GF-D8 (cell line): ENCODE results near the gene THEMIS2.
"Not testable (repeated sequence)": the region's sequence is repeated elsewhere in the genome, so short reads cannot be mapped to it uniquely, and the experiment has no call there.

ENCODE experiments used
- DNase-seq: peaks from one replicate; lab custom pipeline; 2025; lab: John Stamatoyannopoulos, UW

Gene THEMIS2

DNA sequence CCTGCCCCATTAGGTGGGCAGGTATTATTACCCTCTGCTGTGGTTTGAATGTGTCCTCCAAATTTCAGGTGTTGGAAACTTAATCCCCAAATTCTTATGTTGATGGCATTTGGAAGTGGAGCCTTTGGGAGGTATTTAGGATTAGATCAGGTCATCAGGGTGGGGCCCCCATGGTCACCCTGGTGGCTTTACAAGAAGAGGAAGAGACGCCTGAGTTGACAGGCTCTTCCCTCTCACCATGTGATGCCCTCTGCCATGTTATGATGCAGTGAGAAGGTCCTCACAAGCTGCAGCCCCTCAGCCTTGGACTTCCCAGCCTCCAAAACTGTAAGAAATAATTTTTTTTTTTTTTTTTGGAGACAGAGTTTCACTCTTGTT lies 8.8 kb upstream of the THEMIS2 start:
- DNase-seq = no peak

DNA sequence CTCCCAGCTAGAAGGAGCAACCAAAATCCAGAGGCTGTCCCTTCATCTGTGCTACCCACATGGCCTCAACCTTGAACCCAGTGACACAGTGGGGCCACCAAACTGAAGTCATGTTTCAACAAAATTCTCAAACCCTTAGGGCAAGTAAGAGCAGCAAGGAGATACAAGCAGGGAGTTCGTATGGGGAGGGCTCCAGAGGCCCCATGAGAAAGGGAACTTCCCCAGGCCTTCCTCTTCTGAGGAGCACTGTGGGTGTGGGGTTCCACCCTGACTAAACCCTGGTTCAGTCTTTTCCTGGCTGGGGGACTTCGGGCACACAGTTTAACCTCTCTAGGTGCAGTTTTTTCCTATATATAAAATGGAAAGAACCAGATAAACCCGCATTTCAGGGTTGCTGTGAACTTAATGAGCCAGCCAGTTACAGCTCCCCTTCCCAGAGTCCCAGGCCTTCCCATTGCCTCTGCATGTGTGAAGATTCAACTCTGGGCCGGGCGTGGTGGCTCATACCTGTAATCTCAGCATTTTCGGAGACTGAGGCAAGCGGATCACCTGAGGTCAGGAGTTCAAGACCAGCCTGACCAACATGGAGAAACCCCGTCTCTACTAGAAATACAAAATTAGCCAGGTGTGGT lies 8.0 kb upstream of the THEMIS2 start:
- peak; percentile 47 for DNase-seq

DNA sequence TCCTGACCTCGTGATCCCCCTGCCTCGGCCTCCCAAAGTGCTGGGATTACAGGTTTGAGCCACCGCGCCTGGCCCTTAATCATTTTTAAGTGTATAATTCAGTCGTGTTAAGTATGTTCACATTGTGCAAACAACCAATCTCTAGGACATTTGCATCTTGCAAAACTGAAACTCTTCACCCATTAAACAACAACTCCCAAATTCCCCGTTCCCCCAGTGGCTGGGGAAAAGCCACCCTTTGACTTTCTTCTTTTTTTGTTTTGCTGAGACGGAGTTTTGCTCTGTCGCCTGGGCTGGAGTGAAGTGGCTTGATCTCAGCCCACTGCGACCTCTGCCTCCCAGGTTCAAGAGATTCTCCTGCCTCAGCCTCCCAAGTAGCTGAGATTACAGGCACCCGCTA lies 6.5 kb upstream of the THEMIS2 start:
- DNase-seq = no peak

DNA sequence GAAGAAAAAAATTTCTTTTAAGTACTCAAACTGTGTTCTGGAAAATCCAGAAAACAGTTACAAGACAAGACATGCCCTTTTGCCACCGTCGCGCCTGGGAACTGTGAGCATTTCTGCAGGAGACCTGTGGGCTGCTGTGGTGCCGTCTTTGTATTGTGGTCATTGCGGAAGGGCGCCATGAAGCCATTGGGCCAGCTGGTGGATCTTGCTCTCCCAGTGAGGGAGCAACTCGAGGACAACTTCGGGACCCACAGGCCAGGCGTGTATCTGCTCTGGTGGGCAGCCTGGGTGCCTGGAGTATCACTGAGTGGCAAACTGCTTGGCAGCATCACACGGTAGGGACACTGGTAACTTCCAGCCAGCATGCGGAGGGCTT lies 3.8 kb upstream of the THEMIS2 start:
- DNase-seq = no peak

DNA sequence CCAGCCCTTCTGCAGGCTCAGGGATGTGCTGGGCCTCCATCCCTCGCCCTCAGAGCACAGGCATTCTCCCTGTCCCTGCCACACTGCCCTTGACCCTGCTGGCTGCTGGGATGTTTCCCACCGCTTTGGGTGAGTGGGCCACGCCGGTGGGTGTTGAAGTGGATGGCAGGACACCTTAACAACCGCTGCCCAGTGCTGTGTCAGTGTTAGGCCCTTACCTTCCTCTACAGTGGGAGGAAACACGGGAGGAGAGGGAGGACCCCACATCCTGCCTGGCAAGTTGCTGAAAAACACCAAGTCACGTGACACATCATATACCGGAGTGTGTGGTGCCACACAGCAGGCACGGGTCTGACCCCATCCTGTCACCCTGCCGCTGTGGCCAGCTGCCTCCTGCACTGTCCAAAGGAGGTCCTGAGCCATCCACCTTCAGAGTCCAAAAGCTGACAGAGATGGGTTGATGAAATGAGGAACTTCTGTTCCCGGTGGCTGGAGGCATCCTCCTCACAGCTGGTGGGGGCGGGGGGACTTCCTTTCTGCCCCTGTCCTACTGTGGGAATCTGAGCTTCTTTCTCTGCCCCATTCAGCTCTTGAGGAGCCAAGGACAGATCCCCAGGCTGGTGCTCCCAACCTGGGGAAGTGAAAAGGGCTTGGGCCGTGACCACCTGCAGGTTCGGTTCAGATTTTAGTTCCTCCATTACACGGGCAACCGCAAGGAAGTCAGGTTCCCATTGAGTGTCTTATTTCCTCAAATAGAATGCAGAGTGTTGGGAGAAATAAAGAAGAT lies 3.2 kb upstream of the THEMIS2 start:
- DNase-seq = peak; percentile 71

DNA sequence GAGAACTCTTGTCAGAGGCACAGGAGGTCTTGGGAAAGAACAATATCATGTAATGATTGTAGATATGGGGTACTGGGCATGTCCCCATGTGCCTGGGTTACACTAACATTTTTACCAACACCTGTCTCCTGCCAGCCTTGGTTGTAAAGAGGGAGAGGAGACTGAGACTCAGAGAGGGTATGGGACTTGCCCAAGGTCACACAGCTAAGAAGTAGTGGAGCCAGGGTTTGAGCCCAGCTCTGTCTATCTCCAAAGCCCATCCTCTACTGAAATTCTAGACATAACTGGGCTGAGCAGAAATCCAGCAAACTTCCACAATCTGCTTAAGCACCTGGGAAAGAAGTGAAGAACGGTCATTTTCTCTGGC lies 2.6 kb upstream of the THEMIS2 start:
- DNase-seq = no peak

DNA sequence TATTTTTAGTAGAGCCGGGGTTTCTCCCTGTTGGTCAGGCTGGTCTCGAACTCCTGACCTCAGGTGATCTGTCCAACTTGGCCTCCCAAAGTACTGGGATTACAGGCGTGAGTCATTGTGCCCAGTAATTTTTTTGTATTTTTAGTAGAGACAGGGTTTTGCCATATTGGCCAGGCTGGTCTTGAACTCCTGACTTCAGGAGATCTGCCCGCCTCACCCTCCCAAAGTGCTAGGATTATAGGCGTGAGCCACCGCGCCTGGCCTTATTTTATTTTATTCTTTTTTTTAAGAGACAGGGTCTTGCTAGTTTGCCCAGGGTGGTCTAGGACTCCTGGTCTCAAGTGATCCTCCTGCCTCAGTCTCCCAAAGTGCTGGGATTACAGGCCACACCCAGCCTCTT lies 1.3 kb upstream of the THEMIS2 start:
- DNase-seq = not testable (repeated sequence)

DNA sequence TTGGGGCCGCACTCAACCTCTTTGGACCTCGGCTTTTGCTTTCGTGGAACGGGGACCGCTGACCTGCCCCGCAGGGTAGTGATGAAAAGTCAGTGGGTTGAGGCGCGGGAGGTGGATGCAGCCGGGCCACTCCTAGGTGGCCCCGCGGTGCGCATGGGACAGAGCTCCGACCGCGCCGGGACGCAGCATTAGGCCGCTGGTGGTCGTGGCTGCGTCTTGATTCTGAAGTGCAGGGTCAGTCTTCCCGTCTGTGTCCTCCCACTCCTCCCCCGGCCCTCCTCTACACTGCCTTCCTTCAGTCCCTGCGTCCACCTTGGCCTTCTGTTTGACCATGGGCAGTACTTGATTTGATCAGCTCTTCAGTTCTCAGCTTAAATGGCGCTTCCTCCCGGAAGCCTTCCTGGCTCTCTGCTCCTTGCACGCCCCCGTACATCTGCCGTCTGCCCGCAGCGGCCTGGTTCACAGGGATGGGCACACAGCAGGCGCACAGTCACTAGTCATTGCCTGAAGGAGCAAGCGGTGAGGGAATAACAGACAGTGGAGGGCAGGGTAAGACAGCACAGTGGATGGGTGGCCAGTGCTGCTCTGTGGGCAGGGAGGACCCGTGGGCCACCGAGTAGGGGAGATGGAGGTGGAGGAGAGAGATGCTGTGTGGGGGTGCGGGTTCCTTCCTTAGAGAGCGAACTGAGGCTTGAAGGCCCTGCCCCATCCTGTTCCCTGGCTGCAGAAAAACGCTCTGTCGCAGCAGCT lies 633 bp downstream of the THEMIS2 start:
- DNase-seq = no peak

DNA sequence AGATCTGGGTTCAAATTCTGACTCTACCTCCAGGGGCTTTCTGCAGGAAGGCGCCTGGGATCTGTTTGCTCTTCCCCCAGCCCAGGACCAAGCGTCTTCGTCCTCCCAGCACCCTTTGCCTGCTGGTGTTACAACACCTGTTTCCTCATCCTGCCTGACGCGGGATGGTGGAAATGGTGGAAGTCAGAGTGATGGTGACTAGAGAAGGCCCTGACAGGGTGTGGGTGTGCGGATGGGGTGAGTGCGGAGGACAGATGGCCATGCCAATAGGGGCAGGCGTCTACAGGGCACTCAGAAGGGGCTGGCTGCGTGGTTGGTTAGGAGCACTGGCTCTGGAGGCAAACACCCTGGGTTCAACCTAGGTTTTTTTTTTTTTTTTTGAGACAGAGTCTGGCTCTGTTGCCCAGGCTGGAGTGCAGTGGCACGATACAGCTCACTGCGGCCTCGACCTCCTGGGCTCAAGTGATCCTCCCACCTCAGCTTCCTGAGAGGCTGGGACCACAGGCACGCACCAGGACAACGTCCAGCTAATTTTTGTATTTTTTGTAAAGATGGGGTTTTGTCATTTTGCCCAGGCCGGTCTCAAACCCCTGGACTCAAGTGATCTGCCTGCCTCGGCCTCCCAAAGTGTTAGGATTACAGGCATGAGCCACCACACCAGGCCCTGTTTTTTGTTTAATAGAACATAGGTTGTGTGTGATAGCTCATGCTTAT lies 1.5 kb downstream of the THEMIS2 start:
- peak; percentile 45 for DNase-seq

DNA sequence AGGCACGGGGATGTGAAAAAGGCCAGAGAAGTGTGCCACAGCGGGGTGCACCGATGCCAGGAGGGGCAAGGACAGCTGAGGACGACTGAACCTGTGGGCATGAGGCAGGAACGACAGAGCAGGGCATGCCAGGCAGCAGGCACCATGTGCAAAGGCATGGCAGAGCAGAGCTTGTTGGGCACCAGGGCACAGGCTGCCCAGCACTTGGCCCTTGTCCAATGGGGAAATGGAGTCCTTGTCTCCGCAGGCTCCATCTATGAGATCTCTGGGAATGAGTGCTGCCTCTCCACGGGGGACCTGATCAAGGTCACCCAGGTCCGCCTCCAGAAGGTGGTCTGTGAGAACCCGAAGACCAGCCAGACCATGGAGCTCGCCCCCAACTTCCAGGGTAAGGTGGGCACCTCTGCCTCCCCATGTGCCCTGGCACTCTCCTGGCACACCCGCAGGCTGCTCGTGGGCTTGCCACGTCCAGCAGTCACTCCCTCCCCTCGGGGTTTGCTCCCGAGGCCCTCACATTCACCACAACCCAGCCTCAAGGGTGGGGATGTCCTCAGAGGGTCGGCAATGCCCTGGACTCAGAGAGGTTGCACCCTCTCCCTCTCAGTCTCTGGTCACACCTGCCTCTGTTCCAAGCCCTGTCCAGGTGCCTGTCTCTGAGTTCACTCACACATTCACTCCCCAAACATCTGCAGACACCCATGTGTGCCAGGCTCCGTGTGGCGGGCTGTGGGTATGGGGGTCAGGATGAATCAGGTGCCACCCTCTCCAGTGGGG lies 4.2 kb downstream of the THEMIS2 start:
- DNase-seq = no peak

DNA sequence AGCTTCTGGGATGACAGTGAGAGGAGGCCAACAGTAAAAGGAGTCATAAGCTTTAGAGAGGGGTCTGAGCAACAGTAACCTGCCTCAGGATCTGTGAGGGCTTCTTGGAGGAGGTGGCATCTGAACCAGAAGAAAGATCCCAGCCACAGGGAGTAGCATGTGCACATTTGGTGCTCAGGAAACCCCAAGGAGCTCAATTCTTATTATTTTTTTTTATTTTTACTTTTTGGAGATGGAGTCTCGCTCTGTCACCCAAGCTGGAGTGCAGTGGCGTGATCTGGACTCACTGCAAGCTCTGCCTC lies 4.7 kb downstream of the THEMIS2 start:
- DNase-seq = no peak

DNA sequence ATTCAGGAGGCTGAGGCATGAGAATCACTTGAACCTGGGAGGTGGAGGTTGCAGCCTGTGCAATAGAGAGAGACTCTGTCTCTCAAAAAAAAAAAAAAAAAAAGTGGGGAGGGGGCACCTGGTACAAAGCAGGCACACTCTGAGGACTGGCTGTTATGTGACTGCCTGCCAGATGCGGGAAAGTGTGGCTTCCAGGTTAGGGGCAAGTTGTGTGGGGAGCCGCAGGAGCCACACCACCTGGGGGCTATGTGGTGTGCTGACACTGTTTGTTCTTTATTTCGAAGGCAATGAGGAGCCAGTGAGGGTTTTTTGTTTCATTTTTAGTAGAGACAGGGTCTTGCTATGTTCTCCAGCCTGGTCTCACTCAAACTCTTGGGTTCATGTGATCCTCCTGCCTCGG lies 5.7 kb downstream of the THEMIS2 start:
- DNase-seq = no peak

DNA sequence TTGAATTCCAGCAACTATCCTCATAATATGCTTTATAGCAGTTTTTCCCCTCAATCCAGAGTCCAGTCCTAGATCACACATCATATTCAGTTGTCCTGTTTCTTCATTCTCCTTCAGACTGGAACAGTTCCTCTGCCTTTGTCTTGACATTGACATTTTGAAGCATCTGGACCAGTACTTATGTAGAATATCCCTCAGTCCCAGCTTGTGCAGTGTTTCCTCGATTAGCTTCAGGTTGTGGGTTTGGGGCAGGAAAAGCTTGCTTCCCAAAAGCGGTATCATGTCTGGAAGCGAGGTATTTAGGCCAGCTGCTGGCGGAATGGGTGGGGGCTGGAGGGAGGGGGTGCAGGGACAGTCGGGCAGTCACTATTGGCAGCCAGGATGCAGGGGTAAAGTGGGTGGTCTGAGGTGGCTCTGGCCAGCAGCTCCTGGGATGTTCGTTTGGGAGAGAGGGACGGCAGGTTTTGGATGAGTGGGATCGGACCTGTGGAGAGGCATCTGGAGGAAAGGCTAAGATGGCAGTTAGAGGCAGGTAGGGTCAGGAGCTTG lies 6.5 kb downstream of the THEMIS2 start:
- DNase-seq = no peak

DNA sequence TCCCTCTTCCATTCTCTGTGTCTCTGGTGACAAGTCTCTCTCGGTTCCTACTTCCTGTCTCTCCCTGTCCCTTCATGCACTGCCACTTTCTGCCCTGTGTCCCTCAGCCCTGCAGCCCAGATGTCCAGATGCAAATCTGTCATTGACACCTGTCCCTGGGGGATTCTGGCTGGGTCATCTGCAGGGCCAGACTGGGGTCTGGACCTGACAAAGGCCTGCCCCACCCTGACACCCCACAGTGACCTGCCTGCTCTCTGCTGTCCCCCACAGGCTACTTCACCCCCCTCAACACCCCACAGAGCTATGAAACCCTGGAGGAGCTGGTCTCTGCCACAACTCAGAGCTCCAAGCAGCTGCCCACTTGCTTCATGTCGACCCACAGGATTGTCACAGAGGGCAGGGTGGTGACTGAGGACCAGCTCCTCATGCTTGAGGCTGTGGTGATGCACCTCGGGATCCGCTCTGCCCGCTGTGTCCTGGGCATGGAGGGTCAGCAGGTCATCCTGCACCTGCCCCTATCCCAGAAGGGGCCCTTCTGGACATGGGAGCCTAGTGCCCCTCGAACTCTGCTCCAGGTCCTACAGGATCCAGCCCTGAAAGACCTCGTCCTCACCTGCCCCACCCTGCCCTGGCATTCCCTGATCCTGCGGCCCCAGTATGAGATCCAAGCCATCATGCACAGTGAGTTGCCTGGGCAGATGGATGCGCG lies 7.2 kb downstream of the THEMIS2 start:
- DNase-seq = no peak

DNA sequence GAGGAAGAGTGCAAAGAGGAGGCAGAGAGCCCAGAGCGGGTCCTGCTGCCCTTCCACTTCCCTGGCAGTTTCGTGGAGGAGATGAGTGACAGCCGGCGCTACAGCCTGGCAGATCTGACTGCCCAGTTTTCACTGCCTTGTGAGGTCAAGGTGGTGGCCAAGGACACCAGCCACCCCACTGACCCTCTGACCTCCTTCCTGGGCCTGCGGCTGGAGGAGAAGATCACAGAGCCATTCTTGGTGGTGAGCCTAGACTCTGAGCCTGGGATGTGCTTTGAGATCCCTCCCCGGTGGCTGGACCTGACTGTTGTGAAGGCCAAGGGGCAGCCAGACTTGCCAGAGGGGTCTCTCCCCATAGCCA lies 10.2 kb downstream of the THEMIS2 start:
- DNase-seq = no peak

DNA sequence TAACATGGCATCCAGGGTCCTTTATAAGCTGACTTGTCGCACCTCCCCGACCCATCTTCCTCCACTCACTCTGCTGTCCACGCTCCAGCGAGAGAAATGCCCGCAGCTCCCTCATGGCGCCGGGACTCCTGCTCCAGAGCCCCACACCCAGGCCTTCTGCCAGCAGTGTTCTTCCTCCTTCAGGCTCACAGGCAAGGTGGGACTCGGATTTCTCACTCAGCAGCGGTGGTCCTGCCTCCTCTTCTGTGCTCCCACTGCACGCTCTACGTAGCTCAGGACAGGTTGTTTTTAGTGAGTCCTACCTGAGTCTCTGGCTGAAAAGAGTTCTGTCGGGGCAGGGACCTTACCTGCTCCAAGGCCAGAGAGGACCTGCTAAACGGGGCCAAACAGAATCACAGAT lies 11.2 kb downstream of the THEMIS2 start:
- no peak for DNase-seq

DNA sequence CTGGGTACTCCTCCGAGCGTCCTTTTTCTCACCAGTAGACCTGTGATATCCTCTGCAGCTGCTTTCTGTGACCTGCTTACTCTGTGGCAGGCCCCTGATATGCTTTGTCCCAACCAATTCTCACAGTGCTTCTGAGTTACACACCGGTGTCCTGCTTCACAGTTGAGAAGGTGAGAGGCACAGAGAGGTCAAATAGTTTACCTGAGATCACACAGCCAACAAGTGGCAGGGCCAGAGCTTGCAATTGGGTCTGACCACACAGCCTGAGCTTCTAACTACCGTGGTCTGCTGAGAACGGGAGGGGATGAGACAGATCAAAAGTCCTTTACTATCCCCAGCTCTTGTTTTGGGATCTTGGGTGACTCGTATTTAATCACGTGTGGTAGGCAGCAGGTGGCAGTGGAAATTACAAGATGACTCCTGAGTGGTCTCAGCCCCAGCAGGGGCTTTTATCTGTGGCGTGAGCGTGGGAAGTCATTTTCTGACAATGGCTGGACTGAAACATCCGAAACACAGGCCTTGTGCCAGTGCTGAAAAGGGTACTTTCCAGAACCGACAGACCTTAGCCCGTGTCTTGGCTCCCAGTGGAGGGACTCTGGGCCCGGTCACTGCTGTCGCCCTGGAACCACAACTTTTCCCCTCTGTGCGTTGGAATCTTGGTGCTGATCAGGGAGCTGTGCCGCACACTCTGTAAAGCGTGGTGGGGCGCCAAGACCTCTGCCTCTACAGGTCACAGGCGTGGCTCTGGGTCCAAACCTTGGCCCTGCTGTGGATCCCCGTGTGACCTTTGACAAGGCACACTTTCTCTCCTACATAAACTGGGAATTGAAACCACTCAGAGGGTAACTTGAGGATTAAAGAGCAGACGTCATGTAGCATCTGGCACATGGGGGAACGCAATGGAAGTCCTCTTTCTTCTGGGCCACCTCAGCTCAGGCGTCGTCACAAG lies 11.9 kb downstream of the THEMIS2 start:
- DNase-seq = no peak

DNA sequence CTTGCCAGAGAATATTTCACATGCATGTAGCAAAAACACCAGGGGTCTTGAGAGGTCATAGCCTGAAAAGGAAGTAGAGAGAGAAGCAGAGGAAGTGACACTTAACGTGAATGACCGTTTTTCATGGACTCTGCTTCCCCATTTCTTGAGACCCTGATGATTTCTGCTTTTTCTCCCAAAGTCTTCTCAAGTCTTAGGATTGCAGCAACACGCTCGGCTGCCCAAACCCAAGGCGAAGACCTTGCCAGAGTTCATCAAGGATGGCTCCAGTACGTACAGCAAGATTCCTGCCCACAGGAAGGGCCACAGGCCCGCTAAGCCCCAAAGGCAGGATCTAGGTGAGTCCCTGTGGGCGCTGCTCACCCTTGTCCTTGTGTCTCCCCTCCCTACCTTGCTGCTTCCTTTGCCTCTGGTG lies 12.8 kb downstream of the THEMIS2 start:
- DNase-seq = peak; percentile 93

DNA sequence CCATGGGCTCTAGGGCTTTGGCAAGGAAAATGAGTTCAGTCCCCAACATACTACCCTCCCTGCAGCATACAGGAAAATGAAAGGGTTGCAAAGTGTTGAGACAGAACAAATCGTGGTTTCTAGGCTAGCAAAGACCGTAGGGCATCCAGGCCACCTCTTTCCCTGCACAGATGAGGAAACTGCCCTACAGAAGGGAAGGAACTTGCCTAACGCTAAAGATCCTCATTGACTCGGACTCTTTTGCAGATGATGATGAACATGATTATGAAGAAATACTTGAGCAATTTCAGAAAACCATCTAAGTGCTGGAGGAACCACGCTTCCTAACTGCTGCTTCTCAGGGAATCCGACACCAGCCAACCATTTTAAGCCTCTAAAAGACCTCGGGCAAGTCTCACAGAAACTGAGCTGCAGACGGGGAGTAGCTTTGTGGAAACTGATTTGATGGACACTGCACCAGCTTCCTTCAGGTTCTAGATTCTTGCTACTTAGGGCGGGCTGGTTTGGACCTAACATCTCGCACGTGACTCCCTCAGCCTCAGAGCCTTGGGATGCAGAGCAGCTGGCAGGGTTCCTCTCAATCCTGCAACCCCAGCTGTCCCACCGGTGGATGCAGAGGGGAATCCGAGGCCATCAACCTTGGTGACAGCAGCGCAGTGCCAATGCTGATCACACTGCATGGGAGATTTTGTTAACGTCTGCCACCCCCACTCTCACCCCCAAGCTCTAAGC lies 13.4 kb downstream of the THEMIS2 start:
- peak; percentile 99 for DNase-seq

DNA sequence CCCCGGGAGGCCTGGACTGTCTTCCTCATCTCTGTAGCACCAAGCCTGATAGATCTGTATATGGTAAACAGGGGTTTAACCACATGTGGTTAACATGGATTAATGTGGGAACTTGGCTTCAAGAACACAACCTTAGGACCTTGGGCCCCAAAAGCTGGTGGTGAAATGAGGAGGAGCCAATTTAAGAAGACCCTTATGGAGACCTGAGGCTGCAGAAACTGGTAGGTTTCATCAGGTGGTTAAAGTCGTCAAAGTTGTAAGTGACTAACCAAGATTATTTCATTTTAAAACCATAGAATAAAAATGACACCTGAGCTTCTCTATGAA lies 14.0 kb downstream of the THEMIS2 start:
- peak; percentile 27 for DNase-seq
